Endothelial cell of umbilical vein (primary cell): ENCODE measurements around the gene FAHD1. TPM values are rescaled to one million over a fixed set of nuclear protein-coding genes. Genes with fewer than 3 reads are reported as not detected.
"Not testable (repeated sequence)": the region's sequence is repeated elsewhere in the genome, so short reads cannot be mapped to it uniquely, and the experiment has no call there.

Experiments used
- BruUV-seq: library from RNA; stranded (reverse); fragments of 400-500 nt; replicated peaks from 2 replicates; lab custom pipeline; 2021; lab: Mats Ljungman, UMichigan
- CTCF ChIA-PET: fragments of 300-600, 350-600 bp; sonication (Branson Sonifier 250); formaldehyde crosslinking; loops from one replicate; lab custom pipeline; 2021; ENCODE audit warnings: antibody characterized with exemption, inconsistent platforms; lab: Charles Lee
- POLR2A ChIA-PET: fragments of 300-600, 350-600 bp; sonication (Branson Sonifier 250); formaldehyde crosslinking; loops from one replicate; lab custom pipeline; 2021; ENCODE audit warnings: antibody characterized with exemption, inconsistent platforms; lab: Charles Lee
- DNase-seq: peaks from one replicate; pipeline ENCODE4 v3.0.0-alpha.2; 2011; ENCODE audit warnings: low read depth, low spot score
- FAIRE-seq: peaks from 2 replicates; lab custom pipeline; 2011; peaks lifted over from hg19 to GRCh38; lab: Jason Lieb, UNC
- H2AFZ ChIP-seq: 2 replicates; pipeline ENCODE4 v1.6.0; 2012; ENCODE audit warnings: low read depth, low read length, control low read depth, inconsistent platforms
- H3K27ac ChIP-seq: 2 replicates; pipeline ENCODE4 v1.5.1; 2011; ENCODE audit warnings: low read depth, mild to moderate bottlenecking, control low read depth, low read length, moderate library complexity; ENCODE audit not compliant: insufficient read depth
- H3K27me3 ChIP-seq, 2 experiments: 2 replicates each; pipeline versions ENCODE4 v1.6.0 to v1.6.1; 2011; ENCODE audit warnings: low read length in 2 of 2, mixed read lengths in 1 of 2; ENCODE audit not compliant: control insufficient read depth in 2 of 2, insufficient read depth in 2 of 2
- H3K36me3 ChIP-seq, 2 experiments: 2 replicates in 1 of 2; 3 replicates in 1 of 2; pipeline ENCODE4 v1.5.1; 2011; ENCODE audit warnings: low read length in 2 of 2, mild to moderate bottlenecking in 1 of 2, moderate library complexity in 1 of 2; ENCODE audit not compliant: control insufficient read depth in 2 of 2, insufficient read depth in 2 of 2; ENCODE audit errors: extremely low read depth in 1 of 2
- H3K4me1 ChIP-seq: 3 replicates; pipeline ENCODE4 v1.5.1; 2011; ENCODE audit warnings: mild to moderate bottlenecking, low read length; ENCODE audit not compliant: control insufficient read depth, insufficient read depth; ENCODE audit errors: extremely low read depth
- H3K4me2 ChIP-seq: 2 replicates; pipeline ENCODE4 v1.6.1; 2011; ENCODE audit warnings: low read length, control low read depth, mixed read lengths; ENCODE audit not compliant: insufficient read depth
- H3K4me3 ChIP-seq, 3 experiments: fragments of 200-600 bp in 1 of 3; sonication (generic), shearing (Covaris generic) in 1 of 3; replicated peaks in 1 of 3; 2 replicates each; pipeline ENCODE4 v1.5.1; 2011 to 2016; ENCODE audit warnings: control low read depth in 3 of 3, low read length in 3 of 3, mild to moderate bottlenecking in 2 of 3, inconsistent platforms in 1 of 3, low read depth in 1 of 3, moderate library complexity in 1 of 3; ENCODE audit not compliant: insufficient read depth in 1 of 3
- H3K79me2 ChIP-seq: 2 replicates; pipeline ENCODE4 v1.6.0; 2012; ENCODE audit warnings: low read length, inconsistent platforms; ENCODE audit not compliant: control insufficient read depth, insufficient read depth
- H3K9ac ChIP-seq: replicated peaks from 2 replicates; pipeline ENCODE3; 2011; ENCODE audit warnings: low read length, control low read depth; ENCODE audit not compliant: insufficient read depth; ENCODE audit errors: extremely low read depth
- H3K9me1 ChIP-seq: replicated peaks from 3 replicates; pipeline ENCODE4 v1.6.0; 2011; ENCODE audit warnings: mild to moderate bottlenecking, low read length; ENCODE audit not compliant: control insufficient read depth, insufficient read depth; ENCODE audit errors: extremely low read depth
- H3K9me3 ChIP-seq: replicated peaks from 2 replicates; pipeline ENCODE4 v1.5.1; 2012; ENCODE audit warnings: low read length, inconsistent platforms; ENCODE audit not compliant: control insufficient read depth, insufficient read depth
- H4K20me1 ChIP-seq: replicated peaks from 2 replicates; pipeline ENCODE3; 2011; ENCODE audit warnings: mild to moderate bottlenecking, low read length; ENCODE audit not compliant: control insufficient read depth, insufficient read depth; ENCODE audit errors: extremely low read depth
- EZH2 ChIP-seq: IDR thresholded peaks from 2 replicates; pipeline ENCODE4 v1.6.1; 2012; ENCODE audit warnings: borderline replicate concordance, low read depth, mild to moderate bottlenecking, moderate library complexity, low read length, inconsistent platforms; ENCODE audit not compliant: severe bottlenecking
- MYC ChIP-seq: IDR thresholded peaks from one replicate; pipeline ENCODE4 v1.6.1; 2011; ENCODE audit warnings: mild to moderate bottlenecking, low read depth, low read length
- POLR2A ChIP-seq: IDR thresholded peaks from 2 replicates; pipeline ENCODE4 v1.6.1; 2012; ENCODE audit warnings: low read depth, mild to moderate bottlenecking, control low read depth, low read length
- dilution Hi-C: fragments of 300-500 bp; cut with MboI; formaldehyde crosslinking; loops from one replicate; pipeline ENCODE4 v1.15.0; 2019; ENCODE audit warnings: low sequenced_read_pairs; ENCODE audit not compliant: extremely low pct_ligation_motif_present
- intact Hi-C: fragments of 100-400 bp; cut with micrococcal nuclease; formaldehyde crosslinking; loops from one replicate; pipeline ENCODE4 v1.10.0; 2022
- polyA plus RNA-seq, 4 experiments: library from polyadenylated mRNA; depleted of rRNA in 3 of 4; stranded (reverse) in 3 of 4; unstranded in 1 of 4; fragments of >200 nt; gene quantifications; 2 replicates each; pipeline versions ENCODE4 v1.2.1 to v1.2.3, GENCODE V29; 2011 to 2012; ENCODE audit warnings: missing spikeins in 1 of 4
- total RNA-seq: library from RNA; stranded (reverse); gene quantifications from 2 replicates; pipeline ENCODE4 v1.2.3, GENCODE V29; 2021
- TF ChIP-seq, protein P1 (sequence below), 2 donors: IDR thresholded peaks; 1 replicate in 1 of 2; 2 replicates in 1 of 2; pipeline ENCODE4 v1.5.1; 2011; ENCODE audit warnings: low read length in 2 of 2, mild to moderate bottlenecking in 2 of 2, moderate library complexity in 2 of 2, control low read depth in 1 of 2, inconsistent platforms in 1 of 2, low read depth in 1 of 2; ENCODE audit not compliant: insufficient read depth in 1 of 2; ENCODE audit errors: extremely low read depth in 1 of 2

FAHD1 gene
- total and polyA plus RNA-seq, 2 donors (not counting 3 experiments of a cell fraction or from before 2014, with no cell fraction given), result 44.8 to 69.2 TPM

DNA sequence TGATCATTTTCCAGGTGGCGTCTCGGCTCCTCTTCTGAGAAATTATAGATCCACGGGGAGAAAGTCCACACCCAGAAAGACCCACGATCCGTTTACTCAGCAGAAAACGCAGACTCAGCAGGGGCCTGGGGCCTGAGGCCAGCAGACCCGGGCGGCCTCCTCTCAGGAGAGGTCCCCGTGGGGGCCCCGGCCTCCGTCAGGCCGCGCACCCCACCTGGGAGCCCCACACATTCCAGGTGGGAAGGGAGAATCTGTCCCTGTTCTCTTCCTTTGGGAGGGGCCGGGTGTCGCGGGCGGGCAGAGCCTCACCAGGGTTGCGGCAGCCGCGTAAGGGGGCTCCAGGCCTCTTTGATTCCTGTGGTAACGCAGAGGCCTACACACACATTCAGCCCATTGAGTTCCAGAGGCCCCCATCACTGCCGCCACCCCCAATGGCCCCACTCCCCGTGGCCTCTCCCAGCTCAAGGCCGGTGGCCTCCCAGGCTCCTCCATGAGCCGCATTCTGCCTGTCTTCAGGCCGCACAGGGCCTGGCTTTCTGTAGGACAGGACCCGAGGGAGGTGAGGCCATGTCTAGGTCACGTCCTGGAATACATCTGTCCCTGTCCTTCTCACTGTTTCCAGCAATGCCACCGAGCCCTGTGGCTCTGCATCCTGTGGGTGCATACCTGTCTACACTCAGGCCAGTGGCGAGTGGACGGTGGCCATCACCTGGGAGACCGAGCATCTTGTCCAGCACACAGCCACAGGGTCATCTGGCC lies 31.9 kb upstream of the FAHD1 start:
- dilution Hi-C loops, result no loop called here
- DNase-seq, result no peak
- ChIA-PET POLR2A (no interaction called here), CTCF (interaction anchor here (0.7 kb wide), 1 partner anchor 172 kb away, joined by 3 read pairs; the partner anchor contains the start of gene RNF151)
- intact Hi-C loops, result no loop called here
- no peak overlapping the region for H3K27ac ChIP-seq
- no peaks in the 10 kb centered on the region for H3K4me1 ChIP-seq
- BruUV-seq, result no TSS peak
- no peak overlapping the region for H3K4me2 ChIP-seq
- no peak for FAIRE-seq
- H3K27me3 ChIP-seq, result no peaks in the 10 kb centered on the region
- no peaks in the 10 kb centered on the region for H3K9me3 ChIP-seq
- H3K9me1 ChIP-seq, result no peaks in the 10 kb centered on the region
- no peaks in the 10 kb centered on the region for H3K79me2 ChIP-seq
- H3K4me3 ChIP-seq, result no peak overlapping the region
- TF ChIP-seq POLR2A (no peak), MYC (no peak), EZH2 (no peak)
- TF ChIP-seq, protein P1, sequence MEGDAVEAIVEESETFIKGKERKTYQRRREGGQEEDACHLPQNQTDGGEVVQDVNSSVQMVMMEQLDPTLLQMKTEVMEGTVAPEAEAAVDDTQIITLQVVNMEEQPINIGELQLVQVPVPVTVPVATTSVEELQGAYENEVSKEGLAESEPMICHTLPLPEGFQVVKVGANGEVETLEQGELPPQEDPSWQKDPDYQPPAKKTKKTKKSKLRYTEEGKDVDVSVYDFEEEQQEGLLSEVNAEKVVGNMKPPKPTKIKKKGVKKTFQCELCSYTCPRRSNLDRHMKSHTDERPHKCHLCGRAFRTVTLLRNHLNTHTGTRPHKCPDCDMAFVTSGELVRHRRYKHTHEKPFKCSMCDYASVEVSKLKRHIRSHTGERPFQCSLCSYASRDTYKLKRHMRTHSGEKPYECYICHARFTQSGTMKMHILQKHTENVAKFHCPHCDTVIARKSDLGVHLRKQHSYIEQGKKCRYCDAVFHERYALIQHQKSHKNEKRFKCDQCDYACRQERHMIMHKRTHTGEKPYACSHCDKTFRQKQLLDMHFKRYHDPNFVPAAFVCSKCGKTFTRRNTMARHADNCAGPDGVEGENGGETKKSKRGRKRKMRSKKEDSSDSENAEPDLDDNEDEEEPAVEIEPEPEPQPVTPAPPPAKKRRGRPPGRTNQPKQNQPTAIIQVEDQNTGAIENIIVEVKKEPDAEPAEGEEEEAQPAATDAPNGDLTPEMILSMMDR (IDR thresholded peaks at IDR 0.05; ENCODE audit: extremely low read depth in 1 of 2, insufficient read depth in 1 of 2, low read depth in 1 of 2, low read length in 2 of 2), result no peak
- H3K9ac ChIP-seq, result no peak overlapping the region
- H3K36me3 ChIP-seq, result no peaks in the 10 kb centered on the region
- H4K20me1 ChIP-seq, result no peaks in the 10 kb centered on the region
- H2AFZ ChIP-seq, result no peak overlapping the region

DNA sequence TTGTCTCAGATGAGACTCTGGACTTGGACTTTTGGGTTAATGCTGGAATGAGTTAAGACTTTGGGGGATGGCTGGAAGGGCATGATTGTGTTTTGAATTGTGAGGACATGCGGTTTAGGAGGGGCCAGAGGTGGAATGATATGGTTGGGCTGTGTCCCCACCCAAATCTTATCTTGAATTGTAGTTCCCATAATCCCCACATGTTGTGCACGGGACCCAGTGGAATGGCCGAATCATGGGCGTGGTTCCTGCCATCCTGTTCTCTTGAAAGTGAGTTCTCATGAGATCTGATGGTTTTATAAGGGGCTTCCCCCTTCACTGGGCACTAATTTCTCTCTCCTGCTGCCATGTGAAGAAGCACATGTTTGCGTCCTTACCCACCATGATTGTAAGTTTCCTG lies 27.7 kb upstream of the FAHD1 start:
- H3K79me2 ChIP-seq, H3K27ac ChIP-seq, CTCF ChIA-PET, H3K36me3 ChIP-seq, H3K9me3 ChIP-seq, intact Hi-C loops, H3K27me3 ChIP-seq, H3K4me1 ChIP-seq, DNase-seq, FAIRE-seq, H3K4me3 ChIP-seq, H3K9me1 ChIP-seq, H3K4me2 ChIP-seq, H2AFZ ChIP-seq, H3K9ac ChIP-seq, dilution Hi-C loops, BruUV-seq, H4K20me1 ChIP-seq, POLR2A ChIA-PET: not testable (repeated sequence)
